Right ventricle myocardium superior (tissue), 1 donor: Measurements from ENCODE around the gene SH3RF2. TPM values are rescaled to one million over a fixed set of nuclear protein-coding genes. Genes with fewer than 3 reads are reported as not detected.
"Not testable (repeated sequence)": the region's sequence is repeated elsewhere in the genome, so short reads cannot be mapped to it uniquely, and the experiment has no call there.

ENCODE experiments used
- ATAC-seq: fragments of 200-7000 bp; cut with Tn5 transposase; one replicate; pipeline ENCODE4 v1.9.1; 2020; ENCODE audit warnings: mild to moderate bottlenecking; ENCODE audit not compliant: poor library complexity
- DNase-seq: peaks from one replicate; pipeline ENCODE4 v3.0.0-alpha.2; 2020
- intact Hi-C: fragments of 100-400 bp; cut with DNase I; formaldehyde crosslinking; loops from one replicate; pipeline ENCODE4 v1.11.2; 2022
- total RNA-seq: library from RNA; stranded (reverse); fragmentation: NEBNext Ultra II Directional; extraction: Animal tissue kit (Norgen Biotek cat#: 25700); gene quantifications from one replicate; pipeline ENCODE4 v1.2.1, GENCODE V29; 2021
- donor health status: DM: no; HTN: yes; CAD: no; lungs with severe emphysema.

SH3RF2 gene
- total RNA-seq, 1 donor from 2014 or later = 309 TPM

DNA sequence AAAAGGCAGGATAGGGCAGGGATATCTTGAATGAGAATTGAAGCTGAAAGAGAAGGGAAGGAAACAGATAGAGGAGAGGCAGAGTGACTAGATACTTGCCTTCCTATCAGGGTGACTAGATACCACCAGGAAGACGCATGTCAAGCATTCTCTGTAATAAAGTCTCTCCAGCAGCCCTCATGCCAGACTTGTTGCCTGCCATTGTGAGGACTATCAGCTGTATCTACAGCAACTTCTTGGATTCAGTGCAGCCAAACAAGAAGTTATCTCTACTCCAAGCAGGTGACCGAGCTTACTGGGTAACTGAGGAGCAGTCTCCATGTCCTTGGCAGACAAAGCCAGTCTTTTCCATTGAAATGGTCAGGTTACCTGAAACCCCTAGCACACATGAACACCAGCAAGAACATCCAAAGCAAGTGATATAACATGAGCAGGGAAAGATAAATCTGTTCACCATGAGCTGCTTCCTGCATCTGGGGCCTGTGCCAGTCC is 9.3 kb downstream of the SH3RF2 start:
- DNase-seq = no peak
- ATAC-seq = no peak

DNA sequence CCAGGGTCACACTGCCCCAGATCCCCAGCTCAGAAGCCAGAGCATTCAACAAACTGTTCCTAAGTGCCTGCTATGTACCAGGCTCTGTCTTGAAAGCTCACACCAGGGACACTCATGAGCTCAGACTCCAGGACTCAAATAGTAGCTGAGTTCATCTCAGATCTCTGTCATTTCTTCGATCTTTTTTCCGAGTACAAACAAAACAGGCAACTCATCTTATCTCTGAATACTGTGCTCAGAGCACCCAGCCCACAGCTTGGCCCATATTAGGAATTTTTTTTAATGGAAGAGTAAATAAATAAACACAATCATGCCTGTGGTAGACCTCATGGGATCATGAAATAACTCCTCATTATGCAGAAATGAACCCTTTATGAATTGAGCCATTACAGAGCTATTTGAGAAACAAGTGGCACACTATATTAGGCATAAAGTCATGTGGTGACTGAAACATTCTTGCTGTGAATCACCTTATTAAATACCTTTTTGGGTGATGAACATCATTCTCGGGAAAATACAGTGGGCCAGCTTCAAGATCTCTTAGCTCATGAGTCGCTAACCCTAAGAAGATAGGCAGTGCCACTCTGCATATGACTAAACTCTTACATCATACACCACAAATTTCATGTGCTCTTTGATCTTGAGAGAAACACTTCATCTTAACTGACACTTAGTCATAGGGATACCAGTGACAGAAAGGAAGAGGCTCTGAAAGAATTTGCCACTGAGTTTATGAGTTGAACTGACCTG is 9.9 kb downstream of the SH3RF2 start:
- peak; percentile 79 for ATAC-seq

More for the DNA sequence above, 9.3 kb downstream of the SH3RF2 start:
- intact Hi-C loops = no loop called here

DNA sequence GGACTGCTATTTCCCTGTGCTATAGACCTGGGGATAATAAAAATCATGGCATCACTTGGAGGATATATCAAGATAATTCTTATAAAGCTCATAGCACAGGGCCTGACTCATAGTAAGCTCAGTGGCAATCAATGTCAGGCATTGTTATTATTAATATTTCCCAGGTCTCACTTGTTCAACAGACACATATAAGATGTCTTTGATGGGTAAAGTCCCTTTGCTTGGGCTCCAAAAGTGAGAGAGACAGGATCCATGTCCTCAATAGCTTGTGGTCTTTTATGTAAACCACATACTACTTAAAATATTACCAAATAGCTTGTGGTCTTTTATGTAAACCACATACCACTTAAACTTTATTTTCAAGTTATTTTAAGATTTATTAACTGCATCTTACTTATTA is 11.2 kb downstream of the SH3RF2 start:
- ATAC-seq (no peak), DNase-seq (no peak)
- intact Hi-C loops = no loop called here

More for the DNA sequence above, 9.9 kb downstream of the SH3RF2 start:
- intact Hi-C loops = no loop called here
- peak; percentile 50 for DNase-seq

DNA sequence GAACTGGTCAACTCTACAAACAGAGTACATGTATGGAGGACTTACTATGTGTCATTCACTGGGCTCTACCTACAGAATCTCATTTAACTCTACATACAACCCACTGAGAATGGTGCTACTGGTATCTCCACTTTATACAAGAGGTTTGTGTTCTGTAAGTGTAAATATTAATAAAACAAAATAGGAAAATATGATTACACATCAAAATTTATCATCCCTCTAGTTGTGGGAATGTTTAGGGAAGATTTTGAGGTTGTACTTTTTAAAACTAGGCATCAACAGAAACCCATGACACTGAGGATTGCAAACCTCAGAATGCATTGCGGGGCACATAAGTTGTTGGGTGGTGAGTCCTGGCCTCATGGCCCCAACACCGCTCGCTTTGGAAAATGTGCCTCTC is 11.7 kb downstream of the SH3RF2 start:
- ATAC-seq = no peak
- DNase-seq = no peak
- intact Hi-C loops = no loop called here

DNA sequence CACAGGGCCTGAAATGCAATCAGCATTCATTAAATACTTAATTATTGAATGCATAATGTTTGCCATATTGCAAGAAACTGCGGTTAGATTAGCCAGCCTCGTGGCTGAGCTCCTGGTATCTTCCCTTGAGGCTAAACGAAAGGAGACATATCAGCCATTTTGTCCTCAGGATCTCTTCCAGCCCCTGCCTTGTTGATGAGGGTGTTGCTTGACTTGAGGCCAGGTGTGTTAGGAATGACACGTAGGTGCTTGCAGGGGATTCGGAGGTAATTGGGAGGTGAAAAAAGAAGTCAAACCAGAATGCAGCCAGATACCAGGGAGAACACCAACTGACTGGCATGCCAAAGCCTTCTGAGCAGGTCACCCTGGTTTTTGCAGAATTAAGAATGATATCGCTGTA is 12.5 kb downstream of the SH3RF2 start:
- no peak for DNase-seq
- no peak for ATAC-seq
- intact Hi-C loops = no loop called here

DNA sequence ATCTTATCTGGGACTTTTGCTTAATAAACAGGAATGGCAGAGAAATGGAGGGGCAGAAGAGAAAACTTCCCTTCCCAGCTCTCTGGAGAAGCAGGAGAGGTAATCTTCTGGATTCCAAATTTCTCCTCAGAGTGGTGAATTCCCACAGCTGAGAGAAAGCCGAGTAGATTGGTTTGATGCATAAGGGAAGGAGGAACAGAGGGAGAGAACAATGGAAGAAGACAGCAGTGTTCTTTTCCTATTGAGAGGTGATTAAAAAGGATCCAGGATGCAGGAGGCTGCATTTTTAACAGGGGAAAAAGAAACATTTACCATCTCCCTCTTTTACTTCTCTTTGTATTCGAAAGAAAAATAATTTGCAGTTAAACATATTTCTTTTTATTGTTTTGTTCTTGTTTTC is 13.1 kb downstream of the SH3RF2 start:
- no peak for ATAC-seq
- intact Hi-C loops = no loop called here
- DNase-seq = no peak

DNA sequence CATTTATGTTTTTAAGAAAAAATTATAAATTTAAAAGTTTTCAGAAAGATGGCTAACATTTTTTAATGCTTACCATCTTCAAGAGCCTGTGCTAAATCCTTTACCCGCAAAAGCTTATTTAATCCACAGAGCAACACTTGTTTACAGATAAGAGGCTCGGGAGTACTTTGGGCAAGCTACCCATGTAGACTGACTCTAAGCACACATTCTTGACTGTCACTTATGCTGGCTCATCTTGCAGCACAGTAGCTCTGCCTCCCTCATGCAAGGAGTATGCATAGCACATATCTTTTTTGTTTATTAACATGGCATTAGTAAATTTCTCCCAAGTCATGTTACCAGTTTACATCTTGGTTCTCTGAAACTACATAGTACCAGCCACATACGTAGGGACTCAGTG is 14.7 kb downstream of the SH3RF2 start:
- ATAC-seq (peak; percentile 79), DNase-seq (no peak)

DNA sequence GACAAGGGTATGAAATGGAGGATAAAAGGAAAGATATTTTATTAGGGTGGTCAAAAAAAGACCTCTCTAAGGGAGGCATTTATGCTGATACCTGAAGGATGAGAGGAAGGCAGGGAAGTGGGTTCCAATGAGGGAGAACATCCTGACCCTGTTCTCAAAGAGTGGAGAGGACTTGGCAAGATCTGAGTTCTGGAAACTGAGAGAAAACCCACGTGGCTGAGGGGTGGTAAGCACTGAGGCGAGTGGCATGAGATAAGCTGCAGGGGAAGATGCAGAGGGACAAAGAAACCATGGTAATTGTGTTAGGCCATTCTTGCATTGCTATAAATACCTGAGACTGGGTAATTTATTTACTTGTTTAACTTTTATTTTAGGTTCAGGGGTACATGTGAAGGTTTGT is 16.8 kb downstream of the SH3RF2 start:
- intact Hi-C loops = no loop called here
- DNase-seq (no peak), ATAC-seq (peak; percentile 40)

More for the DNA sequence above, 14.7 kb downstream of the SH3RF2 start:
- intact Hi-C loops = no loop called here

DNA sequence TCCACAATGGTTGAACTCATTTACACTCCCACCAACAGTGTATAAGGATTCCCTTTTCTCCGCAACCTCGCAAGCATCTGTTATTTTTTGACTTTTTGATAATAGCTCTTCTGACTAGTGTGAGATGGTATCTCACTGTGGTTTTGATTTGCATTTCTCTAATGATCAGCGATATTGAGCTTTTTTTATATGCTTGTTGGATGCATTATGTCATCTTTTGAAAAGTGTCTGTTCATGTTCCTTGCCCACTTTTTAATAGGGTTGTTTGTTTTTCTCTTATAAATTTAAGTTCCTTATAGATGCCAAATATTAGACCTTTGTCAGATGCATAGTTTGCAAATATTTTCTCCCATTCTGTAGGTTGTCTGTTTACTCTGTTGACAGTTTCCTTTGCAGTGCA is 17.8 kb downstream of the SH3RF2 start:
- ATAC-seq, DNase-seq, intact Hi-C loops: not testable (repeated sequence)

DNA sequence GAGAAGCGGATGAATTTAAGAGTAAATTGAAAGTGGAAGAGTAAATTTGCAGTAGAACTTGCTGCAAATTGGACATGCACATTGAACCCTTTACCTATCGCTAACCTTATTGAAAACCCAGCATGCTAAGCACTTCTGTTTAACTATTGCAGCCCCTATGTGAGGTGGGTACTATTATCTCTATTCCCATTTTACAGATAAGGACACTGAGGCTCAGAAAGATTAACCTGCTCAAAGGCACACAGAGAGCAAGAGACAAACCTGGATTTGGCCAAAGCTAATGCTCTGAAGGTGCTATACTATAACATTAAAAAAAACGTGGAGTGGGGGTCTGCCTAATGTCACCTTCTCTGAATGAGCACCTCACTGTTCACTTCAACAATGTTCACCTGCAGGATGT is 21.0 kb downstream of the SH3RF2 start:
- intact Hi-C loops = no loop called here
- no peak for DNase-seq
- no peak for ATAC-seq

DNA sequence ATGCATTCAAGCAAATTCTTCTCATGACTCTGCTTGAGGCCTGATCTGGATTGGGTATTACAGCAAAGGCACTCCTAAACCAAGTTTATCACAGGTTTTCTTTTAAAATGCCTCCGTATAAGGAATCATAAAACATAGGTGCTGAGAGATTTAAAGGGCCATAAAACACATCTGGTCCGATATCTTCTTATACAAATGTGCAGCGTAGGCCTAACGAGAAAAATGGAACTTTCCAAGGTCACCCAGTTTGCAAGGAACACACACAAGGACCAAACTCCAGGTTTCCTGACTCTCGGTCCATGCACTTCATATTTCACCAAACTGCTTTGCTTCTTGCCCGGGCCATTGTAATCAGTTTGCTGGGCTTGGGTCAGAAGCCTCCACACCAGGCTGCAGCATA is 22.1 kb downstream of the SH3RF2 start:
- intact Hi-C loops = no loop called here
- no peak for ATAC-seq
- DNase-seq = no peak

DNA sequence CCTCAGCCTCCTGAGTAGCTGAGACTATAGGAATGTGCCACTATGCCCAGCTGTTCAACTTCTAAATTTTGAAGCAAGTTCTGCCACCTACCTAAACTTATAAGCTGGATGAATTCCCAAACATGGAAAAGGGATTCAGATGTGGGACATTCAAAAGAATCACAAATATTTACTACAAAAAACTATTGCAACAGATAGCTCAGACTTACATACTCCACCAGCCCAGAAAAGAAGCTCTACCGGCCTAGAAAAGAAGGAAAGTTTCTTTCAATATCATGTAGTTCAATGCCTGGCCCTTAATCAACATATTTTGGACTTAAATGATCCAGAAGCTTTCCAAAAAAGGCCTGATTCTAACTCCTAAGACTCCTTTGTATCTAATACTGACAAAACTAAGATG is 23.8 kb downstream of the SH3RF2 start:
- no peak for ATAC-seq
- no peak for DNase-seq
- intact Hi-C loops = no loop called here

DNA sequence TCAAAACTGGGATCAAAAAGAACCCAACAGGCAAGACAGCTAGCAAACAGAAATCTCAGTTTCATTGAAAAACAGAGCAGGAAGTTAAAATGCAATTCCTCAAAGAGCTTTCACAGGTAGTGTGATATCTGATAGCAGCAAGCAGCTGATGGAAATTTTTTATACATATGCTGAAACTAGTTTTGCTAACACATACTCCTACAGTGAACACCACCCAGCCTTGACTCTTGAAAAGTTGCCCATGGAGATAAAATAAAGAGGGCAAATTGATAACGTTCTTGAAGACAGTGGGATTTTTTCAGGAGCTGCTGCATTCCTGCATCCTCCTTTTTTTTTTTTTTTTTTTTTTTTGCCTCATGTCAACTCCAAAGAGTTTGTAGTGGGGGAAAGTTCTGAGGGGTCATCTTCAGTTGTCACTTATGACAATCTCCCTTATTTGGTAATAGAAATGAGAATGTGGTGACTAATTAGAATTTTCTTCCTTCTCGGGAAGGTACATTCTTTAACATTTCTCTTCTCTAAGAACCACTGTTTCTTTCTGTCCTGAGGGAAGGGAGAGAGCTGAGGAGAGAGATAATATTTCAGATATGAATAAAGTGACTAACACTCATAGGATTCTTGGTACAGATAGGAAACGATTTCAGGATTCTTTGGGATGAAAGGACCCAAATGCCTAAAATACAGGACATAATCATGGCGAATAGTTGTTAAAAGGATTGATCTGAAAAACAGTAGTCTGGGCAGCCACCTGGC is 24.6 kb downstream of the SH3RF2 start:
- DNase-seq = no peak
- no peak for ATAC-seq
- intact Hi-C loops = no loop called here

DNA sequence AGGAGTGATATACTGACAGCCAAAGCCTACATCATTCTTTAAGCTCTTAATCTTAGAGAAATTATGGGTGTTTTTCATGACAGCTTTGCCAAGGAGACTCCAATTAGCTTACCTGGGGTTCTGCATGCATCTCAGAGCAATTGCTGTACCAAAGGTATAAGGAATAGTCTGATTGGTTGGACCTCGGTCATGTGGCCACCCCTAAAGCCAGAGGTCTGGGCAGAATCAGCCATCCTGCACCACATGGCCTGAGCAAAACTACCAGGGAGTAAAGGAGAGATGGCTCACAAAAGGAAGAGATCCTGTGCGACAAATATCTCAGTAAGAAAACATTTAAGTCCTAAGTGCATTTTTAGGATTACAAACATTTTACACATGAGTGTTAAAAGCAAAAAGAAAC is 25.6 kb downstream of the SH3RF2 start:
- DNase-seq (no peak), ATAC-seq (no peak)
- intact Hi-C loops = no loop called here

DNA sequence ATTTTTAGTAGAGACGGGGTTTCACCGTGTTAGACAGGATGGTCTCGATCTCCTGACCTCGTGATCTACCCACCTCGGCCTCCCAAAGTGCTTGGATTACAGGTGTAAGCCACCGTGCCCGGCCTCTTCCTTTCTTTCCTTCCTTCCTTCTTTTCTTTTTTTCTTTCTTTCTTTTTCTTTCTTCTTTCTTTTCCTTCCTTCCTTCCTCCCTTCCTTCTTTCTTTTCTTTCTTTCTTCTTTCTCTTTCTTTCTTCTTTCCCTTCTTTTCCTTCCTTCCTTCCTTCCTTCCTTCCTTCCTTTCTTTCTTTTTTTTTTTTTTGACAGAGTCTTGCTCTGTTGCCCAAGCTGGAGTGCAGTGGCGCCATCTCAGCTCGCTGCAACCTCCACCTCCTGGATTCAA is 27.6 kb downstream of the SH3RF2 start:
- intact Hi-C loops, ATAC-seq: not testable (repeated sequence)

DNA sequence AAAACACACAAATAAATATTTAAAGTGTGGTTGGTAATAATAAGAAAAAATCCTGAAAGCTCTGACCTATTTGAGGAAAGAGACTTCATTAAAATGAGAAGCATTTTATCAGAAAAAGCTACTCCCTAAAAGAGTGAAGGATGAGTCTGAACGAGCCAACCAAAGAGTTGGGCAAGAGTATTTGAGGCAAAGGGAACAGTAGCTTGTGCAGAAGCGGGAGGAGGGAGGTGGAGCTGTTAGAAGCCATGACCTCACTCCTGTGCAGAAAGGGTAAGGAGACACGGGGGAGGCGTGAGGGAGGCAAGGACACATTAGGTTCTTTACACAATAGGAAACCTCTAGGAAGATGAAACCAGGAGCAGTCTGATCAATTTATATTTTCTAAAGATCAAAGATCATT is 29.4 kb downstream of the SH3RF2 start:
- ATAC-seq = no peak
- intact Hi-C loops = no loop called here
- no peak for DNase-seq

More for the DNA sequence above, 27.6 kb downstream of the SH3RF2 start:
- DNase-seq = not testable (repeated sequence)

DNA sequence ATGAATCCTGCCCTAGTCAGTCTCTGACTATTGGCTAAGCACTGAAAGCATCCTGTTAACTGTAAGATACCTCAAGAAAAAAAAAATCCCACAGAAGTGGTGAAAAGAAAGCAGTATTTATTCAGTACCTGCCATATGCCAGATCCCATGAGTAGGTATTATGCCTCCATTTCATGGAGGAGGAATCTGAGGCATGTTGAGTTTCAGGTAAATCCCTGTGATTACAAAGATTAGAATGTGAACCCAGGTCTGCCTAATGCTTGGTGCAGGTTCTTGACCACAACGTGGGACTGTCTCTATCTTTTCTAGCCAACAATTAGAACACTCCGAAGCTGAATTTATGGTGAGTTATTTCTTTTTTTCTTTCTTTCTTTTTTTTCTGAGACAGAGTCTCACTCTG is 30.9 kb downstream of the SH3RF2 start:
- DNase-seq (no peak), ATAC-seq (no peak)
- intact Hi-C loops = no loop called here

DNA sequence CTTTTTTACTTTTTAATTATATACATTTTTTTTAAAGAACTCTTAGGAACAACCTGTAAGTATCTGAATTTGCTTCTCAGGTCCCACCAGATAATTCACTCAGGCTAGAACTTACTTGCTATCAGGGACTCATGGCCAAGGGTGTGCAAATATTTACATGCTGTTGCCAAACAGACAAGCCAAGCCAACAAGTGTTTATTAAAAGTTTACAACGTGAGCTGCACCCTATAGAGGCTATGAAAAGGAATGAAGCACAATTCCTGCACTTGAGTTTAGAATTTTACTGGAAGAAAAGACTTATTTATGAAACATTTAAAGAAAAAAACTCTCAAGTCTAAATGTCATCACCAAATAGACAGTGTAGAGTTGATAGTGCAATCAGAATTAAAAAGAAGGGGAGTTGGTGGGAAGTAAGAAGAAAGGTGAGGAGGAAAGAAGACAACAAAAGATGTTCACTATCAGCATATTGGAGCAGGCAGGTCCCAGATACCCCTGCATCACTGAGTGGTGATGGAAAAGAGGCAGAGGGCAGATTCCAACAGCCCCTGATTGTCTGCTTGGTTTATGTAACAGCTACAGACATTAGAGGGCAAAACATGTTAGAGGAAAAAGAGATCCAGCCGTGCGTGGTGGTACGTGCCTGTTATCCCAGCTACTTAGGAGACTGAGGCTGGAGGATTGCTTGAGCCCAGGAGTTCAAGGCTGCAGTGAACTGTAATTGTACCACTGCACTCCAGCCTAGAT is 32.8 kb downstream of the SH3RF2 start:
- ATAC-seq (peak; percentile 34), DNase-seq (no peak)
- intact Hi-C loops = no loop called here

DNA sequence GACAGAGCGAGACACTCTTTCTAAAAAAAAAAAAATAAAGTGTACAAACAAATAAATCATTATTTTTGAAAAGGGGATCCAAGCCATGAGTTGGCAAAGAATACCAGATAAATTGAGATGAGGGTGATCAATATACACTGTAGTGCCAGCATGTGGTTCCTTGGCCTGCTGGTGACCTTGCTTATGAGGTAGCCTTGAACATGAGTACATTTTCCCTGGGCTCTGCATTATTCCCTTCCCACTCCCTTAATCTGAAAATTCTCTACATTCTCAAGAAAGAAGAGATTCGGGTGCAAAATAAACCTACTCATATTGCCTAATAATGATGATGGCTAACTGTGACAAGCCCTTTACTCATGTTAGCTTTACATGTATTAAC is 33.3 kb downstream of the SH3RF2 start:
- intact Hi-C loops = no loop called here

More for the DNA sequence above, 33.3 kb downstream of the SH3RF2 start:
- ATAC-seq = no peak
- DNase-seq = no peak
